Endothelial cell of umbilical vein (primary cell): ENCODE results near the gene AMMECR1. TPM values are rescaled to one million over a fixed set of nuclear protein-coding genes. Genes with fewer than 3 reads are reported as not detected.

ENCODE experiments used
- BruUV-seq: library from RNA; stranded (reverse); fragments of 400-500 nt; replicated peaks from 2 replicates; lab custom pipeline; 2021; lab: Mats Ljungman, UMichigan
- CTCF ChIA-PET: fragments of 300-600, 350-600 bp; sonication (Branson Sonifier 250); formaldehyde crosslinking; loops from one replicate; lab custom pipeline; 2021; ENCODE audit warnings: antibody characterized with exemption, inconsistent platforms; lab: Charles Lee
- POLR2A ChIA-PET: fragments of 300-600, 350-600 bp; sonication (Branson Sonifier 250); formaldehyde crosslinking; loops from one replicate; lab custom pipeline; 2021; ENCODE audit warnings: antibody characterized with exemption, inconsistent platforms; lab: Charles Lee
- DNase-seq: peaks from one replicate; pipeline ENCODE4 v3.0.0-alpha.2; 2011; ENCODE audit warnings: low read depth, low spot score
- FAIRE-seq: peaks from 2 replicates; lab custom pipeline; 2011; peaks lifted over from hg19 to GRCh38; lab: Jason Lieb, UNC
- H2AFZ ChIP-seq: 2 replicates; pipeline ENCODE4 v1.6.0; 2012; ENCODE audit warnings: low read depth, low read length, control low read depth, inconsistent platforms
- H3K27ac ChIP-seq: 2 replicates; pipeline ENCODE4 v1.5.1; 2011; ENCODE audit warnings: low read depth, mild to moderate bottlenecking, control low read depth, low read length, moderate library complexity; ENCODE audit not compliant: insufficient read depth
- H3K27me3 ChIP-seq, 2 experiments: 2 replicates each; pipeline versions ENCODE4 v1.6.0 to v1.6.1; 2011; ENCODE audit warnings: low read length in 2 of 2, mixed read lengths in 1 of 2; ENCODE audit not compliant: control insufficient read depth in 2 of 2, insufficient read depth in 2 of 2
- H3K36me3 ChIP-seq, 2 experiments: 2 replicates in 1 of 2; 3 replicates in 1 of 2; pipeline ENCODE4 v1.5.1; 2011; ENCODE audit warnings: low read length in 2 of 2, mild to moderate bottlenecking in 1 of 2, moderate library complexity in 1 of 2; ENCODE audit not compliant: control insufficient read depth in 2 of 2, insufficient read depth in 2 of 2; ENCODE audit errors: extremely low read depth in 1 of 2
- H3K4me1 ChIP-seq: 3 replicates; pipeline ENCODE4 v1.5.1; 2011; ENCODE audit warnings: mild to moderate bottlenecking, low read length; ENCODE audit not compliant: control insufficient read depth, insufficient read depth; ENCODE audit errors: extremely low read depth
- H3K4me2 ChIP-seq: 2 replicates; pipeline ENCODE4 v1.6.1; 2011; ENCODE audit warnings: low read length, control low read depth, mixed read lengths; ENCODE audit not compliant: insufficient read depth
- H3K4me3 ChIP-seq, 3 experiments: fragments of 200-600 bp in 1 of 3; sonication (generic), shearing (Covaris generic) in 1 of 3; replicated peaks in 1 of 3; 2 replicates each; pipeline ENCODE4 v1.5.1; 2011 to 2016; ENCODE audit warnings: control low read depth in 3 of 3, low read length in 3 of 3, mild to moderate bottlenecking in 2 of 3, inconsistent platforms in 1 of 3, low read depth in 1 of 3, moderate library complexity in 1 of 3; ENCODE audit not compliant: insufficient read depth in 1 of 3
- H3K79me2 ChIP-seq: 2 replicates; pipeline ENCODE4 v1.6.0; 2012; ENCODE audit warnings: low read length, inconsistent platforms; ENCODE audit not compliant: control insufficient read depth, insufficient read depth
- H3K9ac ChIP-seq: replicated peaks from 2 replicates; pipeline ENCODE3; 2011; ENCODE audit warnings: low read length, control low read depth; ENCODE audit not compliant: insufficient read depth; ENCODE audit errors: extremely low read depth
- H3K9me1 ChIP-seq: replicated peaks from 3 replicates; pipeline ENCODE4 v1.6.0; 2011; ENCODE audit warnings: mild to moderate bottlenecking, low read length; ENCODE audit not compliant: control insufficient read depth, insufficient read depth; ENCODE audit errors: extremely low read depth
- H3K9me3 ChIP-seq: replicated peaks from 2 replicates; pipeline ENCODE4 v1.5.1; 2012; ENCODE audit warnings: low read length, inconsistent platforms; ENCODE audit not compliant: control insufficient read depth, insufficient read depth
- H4K20me1 ChIP-seq: replicated peaks from 2 replicates; pipeline ENCODE3; 2011; ENCODE audit warnings: mild to moderate bottlenecking, low read length; ENCODE audit not compliant: control insufficient read depth, insufficient read depth; ENCODE audit errors: extremely low read depth
- CTCF ChIP-seq, 2 donors: IDR thresholded peaks; 1 replicate in 1 of 2; 2 replicates in 1 of 2; pipeline ENCODE4 v1.5.1; 2011; ENCODE audit warnings: low read length in 2 of 2, mild to moderate bottlenecking in 2 of 2, moderate library complexity in 2 of 2, control low read depth in 1 of 2, inconsistent platforms in 1 of 2, low read depth in 1 of 2; ENCODE audit not compliant: insufficient read depth in 1 of 2; ENCODE audit errors: extremely low read depth in 1 of 2
- EZH2 ChIP-seq: IDR thresholded peaks from 2 replicates; pipeline ENCODE4 v1.6.1; 2012; ENCODE audit warnings: borderline replicate concordance, low read depth, mild to moderate bottlenecking, moderate library complexity, low read length, inconsistent platforms; ENCODE audit not compliant: severe bottlenecking
- FOS ChIP-seq: IDR thresholded peaks from 2 replicates; pipeline ENCODE4 v1.6.1; 2011; ENCODE audit warnings: mild to moderate bottlenecking, low read length, moderate library complexity, borderline replicate concordance; ENCODE audit not compliant: insufficient read depth
- GATA2 ChIP-seq: IDR thresholded peaks from 2 replicates; pipeline ENCODE4 v1.7.0; 2011; ENCODE audit warnings: low read depth, mild to moderate bottlenecking, moderate library complexity, mixed read lengths, low read length; ENCODE audit not compliant: insufficient read length, insufficient read depth
- JUN ChIP-seq: IDR thresholded peaks from 2 replicates; pipeline ENCODE4 v1.6.1; 2011; ENCODE audit warnings: borderline replicate concordance, low read depth; ENCODE audit not compliant: insufficient read length, insufficient read depth
- MYC ChIP-seq: IDR thresholded peaks from one replicate; pipeline ENCODE4 v1.6.1; 2011; ENCODE audit warnings: mild to moderate bottlenecking, low read depth, low read length
- POLR2A ChIP-seq: IDR thresholded peaks from 2 replicates; pipeline ENCODE4 v1.6.1; 2012; ENCODE audit warnings: low read depth, mild to moderate bottlenecking, control low read depth, low read length
- POLR2AphosphoS5 ChIP-seq: IDR thresholded peaks from 2 replicates; pipeline ENCODE4 v1.6.1; 2012; ENCODE audit warnings: low read depth, mild to moderate bottlenecking, control low read depth, low read length, moderate library complexity; ENCODE audit not compliant: insufficient read depth
- dilution Hi-C: fragments of 300-500 bp; cut with MboI; formaldehyde crosslinking; loops from one replicate; pipeline ENCODE4 v1.15.0; 2019; ENCODE audit warnings: low sequenced_read_pairs; ENCODE audit not compliant: extremely low pct_ligation_motif_present
- intact Hi-C: fragments of 100-400 bp; cut with micrococcal nuclease; formaldehyde crosslinking; loops from one replicate; pipeline ENCODE4 v1.10.0; 2022
- polyA plus RNA-seq, 4 experiments: library from polyadenylated mRNA; depleted of rRNA in 3 of 4; stranded (reverse) in 3 of 4; unstranded in 1 of 4; fragments of >200 nt; gene quantifications; 2 replicates each; pipeline versions ENCODE4 v1.2.1 to v1.2.3, GENCODE V29; 2011 to 2012; ENCODE audit warnings: missing spikeins in 1 of 4
- total RNA-seq: library from RNA; stranded (reverse); gene quantifications from 2 replicates; pipeline ENCODE4 v1.2.3, GENCODE V29; 2021
- TF ChIP-seq, protein P1 (sequence below): IDR thresholded peaks from 2 replicates; pipeline ENCODE4 v1.6.1; 2011; ENCODE audit not compliant: insufficient read depth, insufficient read length

The AMMECR1 gene
- total and polyA plus RNA-seq, 2 donors (not counting 3 experiments of a cell fraction or from before 2014, with no cell fraction given): 3.6 to 6.9 TPM

GRCh38 chrX:110157444-110157843, 160.4 kb downstream of the AMMECR1 start:
- H4K20me1 ChIP-seq: no peaks in the 10 kb centered on the region
- no peaks in the 10 kb centered on the region for H3K79me2 ChIP-seq
- H3K4me2 ChIP-seq: no peak overlapping the region
- no peaks in the 10 kb centered on the region for H3K36me3 ChIP-seq
- TF ChIP-seq EZH2 (no peak), POLR2AphosphoS5 (no peak), CTCF (IDR thresholded peaks at IDR 0.05; ENCODE audit: extremely low read depth in 1 of 2, insufficient read depth in 1 of 2, low read depth in 1 of 2, low read length in 2 of 2) (no peak), POLR2A (no peak), JUN (no peak), GATA2 (no peak), FOS (no peak), MYC (no peak)
- TF ChIP-seq, protein P1, sequence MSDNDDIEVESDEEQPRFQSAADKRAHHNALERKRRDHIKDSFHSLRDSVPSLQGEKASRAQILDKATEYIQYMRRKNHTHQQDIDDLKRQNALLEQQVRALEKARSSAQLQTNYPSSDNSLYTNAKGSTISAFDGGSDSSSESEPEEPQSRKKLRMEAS: no peak
- H3K4me1 ChIP-seq: peaks cover 5% of the 10 kb centered on the region
- FAIRE-seq (no peak), DNase-seq (no peak)
- H3K27ac ChIP-seq: no peak overlapping the region
- no peaks in the 10 kb centered on the region for H3K27me3 ChIP-seq
- no peaks in the 10 kb centered on the region for H3K9me3 ChIP-seq
- BruUV-seq: no TSS peak
- no peak overlapping the region for H3K9ac ChIP-seq
- intact Hi-C loops: loop anchor here (5.0 kb wide), 1 partner anchor 690 kb away; no protein-coding TSS in a partner anchor
- H3K9me1 ChIP-seq: no peaks in the 10 kb centered on the region
- H3K4me3 ChIP-seq: no peak overlapping the region
- CTCF ChIA-PET: interaction anchor here (1.1 to 10.2 kb wide), 4 partner anchors 244 to 263 kb away, joined by 4 to 286 read pairs (median 22); no protein-coding TSS in a partner anchor
- POLR2A ChIA-PET: no interaction called here
- no peak overlapping the region for H2AFZ ChIP-seq
- dilution Hi-C loops: loop anchor here (10.0 kb wide), 1 partner anchor 257 kb away; no protein-coding TSS in a partner anchor
